HepG2 (cell line): ENCODE results near the gene DDRGK1. TPM values are rescaled to one million over a fixed set of nuclear protein-coding genes. Genes with fewer than 3 reads are reported as not detected.

Experiments
- CEBPG ChIP-seq: IDR thresholded peaks from 2 replicates; pipeline ENCODE4 v1.6.1; 2016
- CENPX ChIP-seq: sonication (generic); formaldehyde crosslinking; IDR thresholded peaks from 2 replicates; pipeline ENCODE4 v1.9.0; 2021; ENCODE audit warnings: mild to moderate bottlenecking, missing genetic modification reagents, moderate library complexity
- HOXA9 ChIP-seq: sonication (generic); formaldehyde crosslinking; IDR thresholded peaks from 2 replicates; pipeline ENCODE4 v1.8.1; 2022; ENCODE audit warnings: missing genetic modification reagents, mild to moderate bottlenecking, moderate library complexity, borderline replicate concordance
- LCORL ChIP-seq, 2 experiments: fragments of 450-650 bp in 1 of 2; sonication (generic) in 1 of 2; formaldehyde crosslinking in 1 of 2; IDR thresholded peaks; 2 replicates each; pipeline versions ENCODE4 v1.5.0 to v1.6.1; 2017 to 2020; ENCODE audit warnings: antibody characterized with exemption in 1 of 2, missing genetic modification reagents in 1 of 2
- MZF1 ChIP-seq: sonication (generic); formaldehyde crosslinking; IDR thresholded peaks from 2 replicates; pipeline ENCODE4 v1.8.1; 2023; ENCODE audit warnings: mild to moderate bottlenecking, missing genetic modification reagents, borderline replicate concordance
- REL ChIP-seq: sonication (generic); formaldehyde crosslinking; conservative IDR thresholded peaks from 2 replicates; pipeline ENCODE4 v1.8.0; 2022; ENCODE audit warnings: mild to moderate bottlenecking, missing genetic modification reagents, moderate library complexity
- RXRB ChIP-seq: IDR thresholded peaks from 2 replicates; pipeline ENCODE4 v1.6.1; 2016; ENCODE audit warnings: borderline replicate concordance, missing genetic modification reagents, missing compliant biosample characterization
- SMC3 ChIP-seq: IDR thresholded peaks from 2 replicates; pipeline ENCODE4 v1.6.1; 2011; ENCODE audit warnings: low read length, improper control_type of control experiment
- UBTF ChIP-seq: sonication (generic); formaldehyde crosslinking; IDR thresholded peaks from 2 replicates; pipeline ENCODE4 v1.4.0; 2020; ENCODE audit warnings: mild to moderate bottlenecking, missing genetic modification reagents
- ZFP37 ChIP-seq: sonication (generic); formaldehyde crosslinking; IDR thresholded peaks from 2 replicates; pipeline ENCODE4 v1.4.0; 2020; ENCODE audit warnings: missing genetic modification reagents, borderline replicate concordance
- ZFP41 ChIP-seq: sonication (generic); formaldehyde crosslinking; IDR thresholded peaks from 2 replicates; pipeline ENCODE4 v1.4.0; 2020; ENCODE audit warnings: mild to moderate bottlenecking, missing genetic modification reagents, borderline replicate concordance
- ZMAT5 ChIP-seq: sonication (generic); formaldehyde crosslinking; IDR thresholded peaks from 2 replicates; pipeline ENCODE4 v1.5.0; 2020; ENCODE audit warnings: mild to moderate bottlenecking, low read depth, missing genetic modification reagents, borderline replicate concordance
- ZNF232 ChIP-seq: sonication (generic); formaldehyde crosslinking; IDR thresholded peaks from 2 replicates; pipeline ENCODE4 v1.4.0; 2020; ENCODE audit warnings: missing genetic modification reagents, borderline replicate concordance
- ZNF431 ChIP-seq: sonication (generic); formaldehyde crosslinking; IDR thresholded peaks from 2 replicates; pipeline ENCODE4 v1.9.0; 2022; ENCODE audit warnings: missing genetic modification reagents, low read depth, mild to moderate bottlenecking, borderline replicate concordance
- ZNF432 ChIP-seq: sonication (generic); formaldehyde crosslinking; IDR thresholded peaks from 2 replicates; pipeline ENCODE4 v1.5.0; 2020; ENCODE audit warnings: missing genetic modification reagents, mild to moderate bottlenecking, borderline replicate concordance
- polyA plus RNA-seq, 8 experiments: library from polyadenylated mRNA; depleted of rRNA in 3 of 8; stranded (reverse) in 7 of 8; unstranded in 1 of 8; fragments of >200 nt; fragmentation: Illumina TruSeq in 4 of 8; extraction: Trizol in 4 of 8; gene quantifications; 2 replicates each; pipeline versions ENCODE4 v1.2.1 to v1.2.3, GENCODE V29; 2011 to 2016; ENCODE audit warnings: low read depth in 4 of 8, missing spikeins in 1 of 8, mixed read lengths in 1 of 8; ENCODE audit not compliant: insufficient read depth in 1 of 8
- total RNA-seq, 5 experiments: library from RNA; depleted of rRNA; stranded (reverse); fragments of >200 nt; fragmentation: Illumina TruSeq; extraction: Trizol; gene quantifications; 2 replicates each; pipeline ENCODE4 v1.2.3, GENCODE V29; 2016; ENCODE audit warnings: low read depth in 1 of 5
- TF ChIP-seq, protein P1 (sequence below): sonication (generic); formaldehyde crosslinking; IDR thresholded peaks from 2 replicates; pipeline ENCODE4 v1.4.0; 2020; ENCODE audit warnings: missing genetic modification reagents, borderline replicate concordance
- TF ChIP-seq, protein P2 (sequence below): sonication (generic); formaldehyde crosslinking; IDR thresholded peaks from 2 replicates; pipeline ENCODE4 v1.4.0; 2020; ENCODE audit warnings: missing genetic modification reagents

The DDRGK1 gene
- total and polyA plus RNA-seq, 2 of the 13 experiments (the other 11 are each of a cell fraction or from before 2014, with no cell fraction given) = 96.7 to 149 TPM

DNA sequence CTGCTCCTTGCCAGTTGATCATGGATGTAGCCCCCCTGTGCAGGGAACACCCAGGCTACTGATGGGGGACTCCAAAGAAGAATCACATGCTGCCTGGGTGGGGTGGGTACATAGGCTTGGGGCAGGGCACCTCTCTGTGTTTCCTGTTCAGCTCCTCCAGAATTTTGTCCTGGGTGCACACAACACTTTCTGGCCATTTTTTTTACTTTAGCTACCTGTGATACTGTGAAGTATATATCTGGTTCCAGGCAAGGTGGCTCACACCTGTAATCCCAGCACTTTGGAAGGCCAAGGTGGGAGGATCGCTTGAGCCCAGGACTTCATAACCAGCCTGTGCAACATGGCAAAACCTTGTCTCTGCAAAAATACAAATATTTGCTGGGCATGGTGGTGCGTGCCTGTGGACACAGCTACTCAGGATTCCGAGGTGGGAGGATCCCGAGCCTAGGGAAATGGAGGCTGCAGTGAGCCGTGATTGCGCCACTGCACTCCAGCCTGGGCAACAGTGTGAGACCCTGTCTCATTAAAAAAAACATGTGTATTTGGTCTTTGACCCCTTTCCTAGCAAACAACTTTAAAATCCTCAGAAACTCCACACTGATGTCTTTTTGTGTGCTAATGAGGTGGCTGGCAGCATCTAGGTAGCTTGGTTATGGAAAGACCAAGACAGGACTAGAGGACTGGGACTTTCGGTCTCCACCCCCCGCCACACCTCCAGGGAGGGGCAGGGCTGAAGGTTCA, 20.4 kb upstream of the DDRGK1 start (continued):
- TF ChIP-seq HOXA9 (CRISPR knock-in tag) (no peak), ZFP41 (CRISPR knock-in tag) (peak; percentile 49; the same call in 1 of the 2 replicates), CENPX (CRISPR knock-in tag) (no peak), ZNF431 (no peak), UBTF (peak; percentile 46; the same call in 1 of the 2 replicates), ZMAT5 (CRISPR knock-in tag) (no peak), RXRB (peak; percentile 90), ZFP37 (0 out of 2 replicates have a peak, but pooled peaks have one; percentile 31), REL (CRISPR knock-in tag) (0 out of 2 replicates have a peak, but pooled peaks have one; percentile 25), SMC3 (peak; percentile 23; the same call in 1 of the 2 replicates), ZNF232 (CRISPR knock-in tag) (peak; percentile 9; the same call in 1 of the 2 replicates), CEBPG (CRISPR knock-in tag) (peak; percentile 99), LCORL (IDR thresholded peaks at IDR 0.05) (0 out of 2 replicates have a peak, but pooled peaks have one; percentile 7), LCORL (CRISPR knock-in tag; IDR thresholded peaks at IDR 0.05) (peak; percentile 51; the same call in 1 of the 2 replicates), ZNF432 (CRISPR knock-in tag) (no peak), MZF1 (CRISPR knock-in tag) (0 out of 2 replicates have a peak, but pooled peaks have one; percentile 79)
- TF ChIP-seq, protein P1, sequence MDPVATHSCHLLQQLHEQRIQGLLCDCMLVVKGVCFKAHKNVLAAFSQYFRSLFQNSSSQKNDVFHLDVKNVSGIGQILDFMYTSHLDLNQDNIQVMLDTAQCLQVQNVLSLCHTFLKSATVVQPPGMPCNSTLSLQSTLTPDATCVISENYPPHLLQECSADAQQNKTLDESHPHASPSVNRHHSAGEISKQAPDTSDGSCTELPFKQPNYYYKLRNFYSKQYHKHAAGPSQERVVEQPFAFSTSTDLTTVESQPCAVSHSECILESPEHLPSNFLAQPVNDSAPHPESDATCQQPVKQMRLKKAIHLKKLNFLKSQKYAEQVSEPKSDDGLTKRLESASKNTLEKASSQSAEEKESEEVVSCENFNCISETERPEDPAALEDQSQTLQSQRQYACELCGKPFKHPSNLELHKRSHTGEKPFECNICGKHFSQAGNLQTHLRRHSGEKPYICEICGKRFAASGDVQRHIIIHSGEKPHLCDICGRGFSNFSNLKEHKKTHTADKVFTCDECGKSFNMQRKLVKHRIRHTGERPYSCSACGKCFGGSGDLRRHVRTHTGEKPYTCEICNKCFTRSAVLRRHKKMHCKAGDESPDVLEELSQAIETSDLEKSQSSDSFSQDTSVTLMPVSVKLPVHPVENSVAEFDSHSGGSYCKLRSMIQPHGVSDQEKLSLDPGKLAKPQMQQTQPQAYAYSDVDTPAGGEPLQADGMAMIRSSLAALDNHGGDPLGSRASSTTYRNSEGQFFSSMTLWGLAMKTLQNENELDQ (CRISPR knock-in tag) = 0 out of 2 replicates have a peak, but pooled peaks have one; percentile 31
- TF ChIP-seq, protein P2, sequence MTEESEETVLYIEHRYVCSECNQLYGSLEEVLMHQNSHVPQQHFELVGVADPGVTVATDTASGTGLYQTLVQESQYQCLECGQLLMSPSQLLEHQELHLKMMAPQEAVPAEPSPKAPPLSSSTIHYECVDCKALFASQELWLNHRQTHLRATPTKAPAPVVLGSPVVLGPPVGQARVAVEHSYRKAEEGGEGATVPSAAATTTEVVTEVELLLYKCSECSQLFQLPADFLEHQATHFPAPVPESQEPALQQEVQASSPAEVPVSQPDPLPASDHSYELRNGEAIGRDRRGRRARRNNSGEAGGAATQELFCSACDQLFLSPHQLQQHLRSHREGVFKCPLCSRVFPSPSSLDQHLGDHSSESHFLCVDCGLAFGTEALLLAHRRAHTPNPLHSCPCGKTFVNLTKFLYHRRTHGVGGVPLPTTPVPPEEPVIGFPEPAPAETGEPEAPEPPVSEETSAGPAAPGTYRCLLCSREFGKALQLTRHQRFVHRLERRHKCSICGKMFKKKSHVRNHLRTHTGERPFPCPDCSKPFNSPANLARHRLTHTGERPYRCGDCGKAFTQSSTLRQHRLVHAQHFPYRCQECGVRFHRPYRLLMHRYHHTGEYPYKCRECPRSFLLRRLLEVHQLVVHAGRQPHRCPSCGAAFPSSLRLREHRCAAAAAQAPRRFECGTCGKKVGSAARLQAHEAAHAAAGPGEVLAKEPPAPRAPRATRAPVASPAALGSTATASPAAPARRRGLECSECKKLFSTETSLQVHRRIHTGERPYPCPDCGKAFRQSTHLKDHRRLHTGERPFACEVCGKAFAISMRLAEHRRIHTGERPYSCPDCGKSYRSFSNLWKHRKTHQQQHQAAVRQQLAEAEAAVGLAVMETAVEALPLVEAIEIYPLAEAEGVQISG (CRISPR knock-in tag) = peak; percentile 81
